ENCODE results near the gene NPFFR2.
"Not testable (repeated sequence)": the region's sequence is repeated elsewhere in the genome, so short reads cannot be mapped to it uniquely, and the experiment has no call there.

GRCh38 chr4:72090606-72091005 lies 58.8 kb downstream of the NPFFR2 start:
- TF ChIP-seq CTCF, POLR2A (IDR thresholded peaks at IDR 0.05): not testable (repeated sequence)
